Mucosa of descending colon (tissue), 3 donors: ENCODE results near the gene CDK17. TPM values are rescaled to one million over a fixed set of nuclear protein-coding genes. Genes with fewer than 3 reads are reported as not detected.

ENCODE experiments used
- ATAC-seq: fragments of 200-7000 bp; cut with Tn5 transposase; one replicate; pipeline ENCODE4 v1.9.1; 2020; ENCODE audit warnings: mild to moderate bottlenecking, moderate library complexity
- DNase-seq, 3 donors: peaks; one replicate each; pipeline ENCODE4 v3.0.0-alpha.2; 2020
- H3K36me3 ChIP-seq: fragments of 200-600 bp; one replicate; pipeline ENCODE4 v1.8.0; 2021; ENCODE audit warnings: low read depth, mild to moderate bottlenecking
- H3K4me1 ChIP-seq: fragments of 200-600 bp; one replicate; pipeline ENCODE4 v1.8.0; 2021; ENCODE audit warnings: low read depth, mild to moderate bottlenecking
- H3K4me3 ChIP-seq: fragments of 200-600 bp; one replicate; pipeline ENCODE4 v1.8.0; 2021; ENCODE audit warnings: mild to moderate bottlenecking
- H3K9me3 ChIP-seq: fragments of 200-600 bp; one replicate; pipeline ENCODE4 v1.8.0; 2021; ENCODE audit warnings: mild to moderate bottlenecking
- CTCF ChIP-seq: fragments of 200-600 bp; IDR thresholded peaks from one replicate; pipeline ENCODE4 v1.8.0; 2022; ENCODE audit warnings: antibody characterized with exemption, mild to moderate bottlenecking
- intact Hi-C, 2 donors: fragments of 100-400 bp; cut with DNase I in 1 of 2; cut with micrococcal nuclease in 1 of 2; formaldehyde crosslinking; loops; one replicate each; pipeline versions ENCODE4 v1.11.0 to v1.11.1; 2022; cut with DNase I, micrococcal nuclease
- total RNA-seq, 3 donors: library from RNA; stranded (reverse); fragmentation: NEBNext Ultra II Directional in 2 of 3; extraction: Animal tissue kit (Norgen Biotek cat#: 25700) in 2 of 3; gene quantifications; one replicate each; pipeline versions ENCODE4 v1.2.1 to v1.2.4, GENCODE V29; 2021 to 2023
- donor health status: DM: no; HTN: no; CAD: no; lungs with moderate emphysema.
- donor health status: DM: no; HTN: no; CAD: no.
- donor health status: DM: no; HTN: yes; CAD: no.

The CDK17 gene
- total RNA-seq, 3 donors from 2014 or later: 19.5 to 43.5 (median 24.0) TPM

- Histone ChIP-seq H3K36me3 (no peaks in the 10 kb centered on the region), H3K4me3 (no peak overlapping the region), H3K9me3 (no peaks in the 10 kb centered on the region), H3K4me1 (no peaks in the 10 kb centered on the region)
- intact Hi-C loops: loop anchor here in 1 of 2 donors (5.0 kb wide), 1 partner anchor 82 kb away; no protein-coding TSS in a partner anchor
- DNase-seq: no peak
- no peak for ATAC-seq
- no peak for TF ChIP-seq CTCF
Measured at GRCh38 chr12:96310067-96310466, 90.2 kb downstream of the CDK17 start.

GRCh38 chr12:96308881-96309280 lies 91.4 kb downstream of the CDK17 start:
- H3K4me3 ChIP-seq: no peak overlapping the region
- DNase-seq (no peak), ATAC-seq (no peak)
- no peak for TF ChIP-seq CTCF
- no peaks in the 10 kb centered on the region for H3K4me1 ChIP-seq
- no peaks in the 10 kb centered on the region for H3K36me3 ChIP-seq
- intact Hi-C loops: no loop called here
- no peaks in the 10 kb centered on the region for H3K9me3 ChIP-seq

- Histone ChIP-seq H3K36me3 (no peaks in the 10 kb centered on the region), H3K4me1 (no peaks in the 10 kb centered on the region), H3K9me3 (no peaks in the 10 kb centered on the region), H3K4me3 (no peak overlapping the region)
- DNase-seq: no peak
- no peak for ATAC-seq
- TF ChIP-seq CTCF: no peak
- intact Hi-C loops: no loop called here
Measured at GRCh38 chr12:96305665-96306064, 94.6 kb downstream of the CDK17 start.

- Histone ChIP-seq H3K4me1 (no peaks in the 10 kb centered on the region), H3K9me3 (no peaks in the 10 kb centered on the region), H3K4me3 (no peak overlapping the region), H3K36me3 (no peaks in the 10 kb centered on the region)
- ATAC-seq: no peak
- no peak for TF ChIP-seq CTCF
- intact Hi-C loops: no loop called here
- DNase-seq: no peak
Measured at GRCh38 chr12:96303653-96304052, 96.6 kb downstream of the CDK17 start.

- ATAC-seq (no peak), DNase-seq (no peak)
- no peaks in the 10 kb centered on the region for H3K4me1 ChIP-seq
- H3K36me3 ChIP-seq: no peaks in the 10 kb centered on the region
- intact Hi-C loops: no loop called here
- TF ChIP-seq CTCF: no peak
- no peaks in the 10 kb centered on the region for H3K9me3 ChIP-seq
- no peak overlapping the region for H3K4me3 ChIP-seq
Measured at GRCh38 chr12:96302687-96303310, 97.4 kb downstream of the CDK17 start.

GRCh38 chr12:96301732-96302131 lies 98.5 kb downstream of the CDK17 start:
- ATAC-seq: no peak
- H3K9me3 ChIP-seq: no peaks in the 10 kb centered on the region
- H3K4me1 ChIP-seq: no peaks in the 10 kb centered on the region
- H3K4me3 ChIP-seq: no peak overlapping the region
- TF ChIP-seq CTCF: no peak
- intact Hi-C loops: no loop called here
- DNase-seq: no peak
- no peaks in the 10 kb centered on the region for H3K36me3 ChIP-seq
